NB4 (cell line): ENCODE measurements around the gene GALR1.

Experiments
- CTCF ChIP-seq: IDR thresholded peaks from one replicate; pipeline ENCODE4 v1.5.1; 2012; ENCODE audit warnings: low read depth, low read length
- POLR2A ChIP-seq: IDR thresholded peaks from 2 replicates; pipeline ENCODE4 v1.6.1; 2011; ENCODE audit warnings: mild to moderate bottlenecking; ENCODE audit not compliant: insufficient read length; ENCODE audit errors: extremely low read depth

GRCh38 chr18:77234504-77235365, 14.9 kb upstream of the GALR1 start:
- TF ChIP-seq POLR2A = no peak
- no peak for TF ChIP-seq CTCF
